ENCODE data around the gene DGKD. TPM values are rescaled to one million over a fixed set of nuclear protein-coding genes. Genes with fewer than 3 reads are reported as not detected.
A peak's percentile ranks its signal among the peaks of the same experiment; 100 is the strongest.

Gene DGKD
- total and polyA plus RNA-seq, 11 donors, result 15.5 to 88.6 (median 43.0) TPM

- H3K9me3 ChIP-seq, result no peaks in the 10 kb centered on the region
- intact Hi-C loops (cut with DNase I), result loop anchor here in 2 of 10 donors (2.0 kb wide), 1 partner anchor 31 kb away; the partner anchor contains the start of gene DGKD (in 2 of the 2)
- DNase-seq, result no peak
- peak overlapping the region in 9 of 12 donors; percentile 3 to 93 (median 83) for H3K27ac ChIP-seq
- H3K4me3 ChIP-seq, result no peak overlapping the region
- TF ChIP-seq CTCF (IDR thresholded peaks at IDR 0.05) (no peak), POLR2A (IDR thresholded peaks at IDR 0.05) (no peak)
- no peak for ATAC-seq
- WGBS, 4 donors, result 53 to 69% (median 65%) methylated on average over 14 of the region's 14 CpGs
- H3K4me1 ChIP-seq, result peaks cover 11 to 57% (median 38%) of the 10 kb centered on the region in 12 donors
- H3K36me3 ChIP-seq, result peaks cover 0 to 5% (median 3%) of the 10 kb centered on the region in 9 donors
- H3K27me3 ChIP-seq, result no peaks in the 10 kb centered on the region
Observed at GRCh38 chr2:233385489-233386044, 31.3 kb downstream of the DGKD start.

- TF ChIP-seq CTCF (IDR thresholded peaks at IDR 0.05), result no peak
- H3K4me1 ChIP-seq, result peaks cover 11 to 52% (median 38%) of the 10 kb centered on the region in 12 donors
- peak overlapping the region; percentile 27 to 93 (median 89) for H3K27ac ChIP-seq
- 57 to 62% (median 60%) methylated on average over 13 of the region's 13 CpGs for WGBS, 4 donors
- no peak overlapping the region for H3K4me3 ChIP-seq
- DNase-seq, result peak in 1 of 5 donors; percentile 56
- H3K9me3 ChIP-seq, result no peaks in the 10 kb centered on the region
- intact Hi-C loops (cut with DNase I), result loop anchor here in 1 of 10 donors (1.0 to 2.0 kb wide), 2 partner anchors 11 to 32 kb away; partner anchors contain the start of gene DGKD
- no peaks in the 10 kb centered on the region for H3K27me3 ChIP-seq
- peak; percentile 0 to 31 (median 16) for ATAC-seq
- peaks cover 0 to 14% (median 5%) of the 10 kb centered on the region in 9 donors for H3K36me3 ChIP-seq
Observed at GRCh38 chr2:233386382-233387041, 32.2 kb downstream of the DGKD start.

DNA sequence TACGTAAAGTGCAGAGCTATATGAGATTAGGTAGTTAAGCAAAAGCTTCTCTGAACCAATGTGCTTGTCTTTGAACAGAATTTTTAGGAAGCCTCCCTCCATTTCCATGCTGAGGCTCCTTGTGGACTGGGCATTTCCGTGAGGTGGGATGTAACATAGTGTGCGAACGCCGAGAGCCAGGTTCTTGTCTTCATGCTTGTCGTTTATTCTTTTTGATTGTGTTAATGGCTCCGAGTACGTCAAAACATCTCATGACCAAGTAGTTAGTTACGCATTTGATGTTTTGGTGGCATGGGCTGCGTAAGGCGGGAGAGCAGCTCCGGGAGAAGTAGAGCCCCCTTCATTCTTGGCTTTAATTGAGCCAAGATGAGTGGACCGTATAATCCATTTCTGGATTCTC lies 32.9 kb downstream of the DGKD start:
- ATAC-seq (peak in 3 of 4 donors; percentile 8 to 12 (median 9)), DNase-seq (no peak)
- WGBS, 4 donors, result 71 to 75% (median 71%) methylated on average over 13 of the region's 13 CpGs
- Histone ChIP-seq H3K36me3 (peaks cover 0 to 20% (median 10%) of the 10 kb centered on the region in 9 donors), H3K4me3 (peak overlapping the region in 4 of 12 donors; percentile 19 to 35 (median 22)), H3K27me3 (no peaks in the 10 kb centered on the region), H3K27ac (peak overlapping the region in 11 of 12 donors; percentile 71 to 93 (median 90)), H3K9me3 (no peaks in the 10 kb centered on the region), H3K4me1 (peaks cover 11 to 52% (median 38%) of the 10 kb centered on the region in 12 donors)
- TF ChIP-seq CTCF (IDR thresholded peaks at IDR 0.05) (no peak), POLR2A (IDR thresholded peaks at IDR 0.05) (no peak)
- intact Hi-C loops (cut with DNase I), result loop anchor here in 1 of 10 donors (1.0 to 2.0 kb wide), 2 partner anchors 12 to 32 kb away; partner anchors contain the start of gene DGKD
